OCI-LY7 (cell line): ENCODE measurements around the gene ACP7. TPM values are rescaled to one million over a fixed set of nuclear protein-coding genes. Genes with fewer than 3 reads are reported as not detected.

Source experiments
- BruUV-seq: library from RNA; stranded (reverse); fragments of 400-500 nt; replicated peaks from 2 replicates; lab custom pipeline; 2021; lab: Mats Ljungman, UMichigan
- CTCF ChIA-PET: fragments of 300-600 bp; sonication (Branson Sonifier 250); formaldehyde crosslinking; loops from one replicate; lab custom pipeline; 2022; ENCODE audit warnings: antibody characterized with exemption; ENCODE audit not compliant: unreplicated experiment; lab: Charles Lee
- POLR2A ChIA-PET: fragments of 300-600 bp; sonication (Branson Sonifier 250); formaldehyde crosslinking; loops from one replicate; lab custom pipeline; 2022; ENCODE audit warnings: antibody characterized with exemption; lab: Charles Lee
- DNase-seq: peaks from one replicate; pipeline ENCODE4 v3.0.0-alpha.2; 2015; ENCODE audit warnings: low spot score
- H2AFZ ChIP-seq: fragments of 200-600 bp; sonication (generic), shearing (Covaris generic); 2 replicates; pipeline ENCODE4 v1.6.1; 2014; ENCODE audit warnings: mild to moderate bottlenecking, antibody characterized with exemption, low read length, moderate library complexity
- H3K27ac ChIP-seq: fragments of 200-600 bp; sonication (generic); 2 replicates; pipeline ENCODE4 v1.5.1; 2014; ENCODE audit warnings: mixed run types, low read depth, mild to moderate bottlenecking, moderate library complexity, low read length, inconsistent platforms; ENCODE audit not compliant: poor library complexity, severe bottlenecking
- H3K36me3 ChIP-seq: fragments of 200-600 bp; sonication (generic); 2 replicates; pipeline ENCODE4 v1.6.1; 2014; ENCODE audit warnings: mild to moderate bottlenecking, antibody characterized with exemption, low read length, moderate library complexity, mixed read lengths; ENCODE audit not compliant: insufficient read depth
- H3K4me1 ChIP-seq: fragments of 200-600 bp; sonication (generic); 2 replicates; pipeline ENCODE4 v1.5.1; 2014; ENCODE audit warnings: mild to moderate bottlenecking, low read length; ENCODE audit not compliant: insufficient read depth, poor library complexity, severe bottlenecking
- H3K4me2 ChIP-seq: fragments of 200-600 bp; sonication (generic); 2 replicates; pipeline ENCODE4 v1.6.1; 2014; ENCODE audit warnings: mild to moderate bottlenecking, low read length
- H3K4me3 ChIP-seq: fragments of 200-600 bp; sonication (generic); 2 replicates; pipeline ENCODE4 v1.5.1; 2014; ENCODE audit warnings: mild to moderate bottlenecking, low read depth, low read length; ENCODE audit not compliant: poor library complexity, severe bottlenecking
- H3K79me2 ChIP-seq: fragments of 200-600 bp; sonication (generic); 2 replicates; pipeline ENCODE4 v1.6.1; 2016; ENCODE audit warnings: low read depth, mild to moderate bottlenecking, low read length, moderate library complexity, mixed read lengths; ENCODE audit not compliant: insufficient read depth
- H3K9me2 ChIP-seq: fragments of 200-600 bp; sonication (generic); 2 replicates; pipeline ENCODE4 v1.6.1; 2016; ENCODE audit warnings: mild to moderate bottlenecking, low read length, mixed read lengths; ENCODE audit not compliant: insufficient read depth
- H3K9me3 ChIP-seq: fragments of 200-600 bp; sonication (generic); 2 replicates; pipeline ENCODE4 v1.6.1; 2014; ENCODE audit warnings: mild to moderate bottlenecking, mixed run types, low read length, mixed read lengths
- H4K20me1 ChIP-seq: fragments of 200-600 bp; sonication (generic); 2 replicates; pipeline ENCODE4 v1.6.1; 2014; ENCODE audit warnings: mild to moderate bottlenecking, antibody characterized with exemption, low read length, moderate library complexity, mixed read lengths; ENCODE audit not compliant: insufficient read depth
- EZH2phosphoT487 ChIP-seq: fragments of 200-600 bp; sonication (generic); IDR thresholded peaks from 2 replicates; pipeline ENCODE4 v1.6.1; 2018; ENCODE audit warnings: low read depth, borderline replicate concordance, mild to moderate bottlenecking, mixed run types, antibody characterized with exemption, low read length, moderate library complexity, mixed read lengths
- intact Hi-C: fragments of 100-400 bp; cut with micrococcal nuclease; formaldehyde crosslinking; loops from one replicate; pipeline ENCODE4 v1.10.0; 2022; ENCODE audit not compliant: unreplicated experiment
- total RNA-seq, 2 experiments: library from RNA; depleted of rRNA in 1 of 2; stranded (reverse); fragments of >200 nt in 1 of 2; shearing (Covaris generic) in 1 of 2; gene quantifications; 2 replicates each; pipeline ENCODE4 v1.2.3, GENCODE V29; 2014 to 2022
- TF ChIP-seq, protein P1 (sequence below): fragments of 200-600 bp; sonication (generic); conservative IDR thresholded peaks from 2 replicates; pipeline ENCODE4 v1.5.1; 2014; ENCODE audit warnings: mild to moderate bottlenecking, antibody characterized with exemption, low read length, moderate library complexity, mixed read lengths

The ACP7 gene
- total RNA-seq, 2 experiments from 2014 or later, result not detected

DNA sequence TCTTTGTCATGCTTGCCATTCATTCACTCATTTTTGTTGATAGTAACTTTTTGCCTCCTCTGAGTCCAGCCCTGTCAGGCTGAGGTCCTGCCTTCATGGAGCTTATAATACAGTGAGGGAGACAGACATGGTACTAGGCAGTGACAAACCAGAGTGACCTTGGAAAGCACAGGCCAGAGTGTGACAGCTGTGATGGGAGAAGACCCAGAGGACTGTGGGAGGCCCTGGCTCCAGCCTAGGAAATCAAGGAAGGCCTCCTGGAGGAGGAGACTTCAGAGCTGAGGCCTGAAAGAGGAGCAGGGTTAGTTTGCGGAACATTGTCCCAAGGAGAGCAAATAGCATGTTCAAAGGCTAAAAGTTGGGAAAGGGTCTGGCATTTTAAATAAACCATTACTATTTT is 61.9 kb downstream of the ACP7 start:
- TF ChIP-seq EZH2phosphoT487, result no peak
- TF ChIP-seq, protein P1, sequence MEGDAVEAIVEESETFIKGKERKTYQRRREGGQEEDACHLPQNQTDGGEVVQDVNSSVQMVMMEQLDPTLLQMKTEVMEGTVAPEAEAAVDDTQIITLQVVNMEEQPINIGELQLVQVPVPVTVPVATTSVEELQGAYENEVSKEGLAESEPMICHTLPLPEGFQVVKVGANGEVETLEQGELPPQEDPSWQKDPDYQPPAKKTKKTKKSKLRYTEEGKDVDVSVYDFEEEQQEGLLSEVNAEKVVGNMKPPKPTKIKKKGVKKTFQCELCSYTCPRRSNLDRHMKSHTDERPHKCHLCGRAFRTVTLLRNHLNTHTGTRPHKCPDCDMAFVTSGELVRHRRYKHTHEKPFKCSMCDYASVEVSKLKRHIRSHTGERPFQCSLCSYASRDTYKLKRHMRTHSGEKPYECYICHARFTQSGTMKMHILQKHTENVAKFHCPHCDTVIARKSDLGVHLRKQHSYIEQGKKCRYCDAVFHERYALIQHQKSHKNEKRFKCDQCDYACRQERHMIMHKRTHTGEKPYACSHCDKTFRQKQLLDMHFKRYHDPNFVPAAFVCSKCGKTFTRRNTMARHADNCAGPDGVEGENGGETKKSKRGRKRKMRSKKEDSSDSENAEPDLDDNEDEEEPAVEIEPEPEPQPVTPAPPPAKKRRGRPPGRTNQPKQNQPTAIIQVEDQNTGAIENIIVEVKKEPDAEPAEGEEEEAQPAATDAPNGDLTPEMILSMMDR, result no peak
- no peak for DNase-seq
- Histone ChIP-seq H2AFZ (no peak overlapping the region), H3K9me2 (no peaks in the 10 kb centered on the region), H3K27ac (no peak overlapping the region), H3K9me3 (no peaks in the 10 kb centered on the region), H3K4me1 (no peaks in the 10 kb centered on the region), H3K4me3 (no peak overlapping the region), H3K36me3 (peaks cover 6% of the 10 kb centered on the region), H4K20me1 (no peaks in the 10 kb centered on the region), H3K4me2 (no peak overlapping the region), H3K79me2 (peaks cover 10% of the 10 kb centered on the region; the same call in 1 of the 2 replicates)
- CTCF ChIA-PET, result no interaction called here
- intact Hi-C loops, result no loop called here
- POLR2A ChIA-PET, result interaction anchor here (0.6 kb wide), 1 partner anchor 645 kb away, joined by 3 read pairs; no protein-coding TSS in a partner anchor
- no TSS peak for BruUV-seq

DNA sequence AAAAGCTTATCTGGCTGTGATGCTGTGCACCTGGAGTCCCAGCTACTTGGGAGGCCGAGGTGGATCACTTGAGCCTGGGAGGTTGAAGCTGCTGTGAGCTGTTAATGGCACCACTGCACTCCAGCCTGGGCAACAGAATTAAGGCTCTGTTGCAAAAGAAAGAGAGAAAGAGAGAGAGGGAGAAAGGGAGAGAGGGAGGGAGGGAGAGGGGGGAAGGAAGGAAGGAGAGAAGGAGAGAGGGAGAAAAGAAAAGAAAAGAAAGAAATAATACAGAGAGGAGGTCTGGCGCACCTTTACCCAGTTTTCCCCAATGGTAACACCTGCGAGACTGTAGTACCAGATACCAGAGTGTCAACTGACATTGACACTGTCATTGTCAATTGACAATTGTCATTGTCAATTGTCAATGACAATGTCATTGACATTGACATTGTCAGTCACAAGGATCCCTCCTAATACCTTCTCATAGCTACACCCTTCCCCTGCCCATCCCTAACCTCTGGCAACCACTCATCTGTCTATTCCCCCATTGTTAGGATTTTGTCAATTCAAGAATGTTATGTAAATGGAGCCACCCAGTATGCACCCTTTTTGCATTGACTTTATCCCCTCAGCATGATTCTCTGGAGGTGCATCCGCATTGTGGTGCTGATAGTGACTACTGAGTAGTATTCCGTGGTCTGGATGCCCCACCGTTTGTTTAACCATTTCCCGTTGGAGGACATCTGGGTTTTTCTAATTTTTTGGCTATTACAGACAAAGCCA is 62.7 kb downstream of the ACP7 start:
- CTCF ChIA-PET, result no interaction called here

More for the DNA sequence above, 62.7 kb downstream of the ACP7 start:
- TF ChIP-seq, protein P1, result no peak
- TF ChIP-seq EZH2phosphoT487, result no peak
- BruUV-seq, result no TSS peak
- POLR2A ChIA-PET, result interaction anchor here (0.8 kb wide), 1 partner anchor 196 kb away, joined by 6 read pairs; no protein-coding TSS in a partner anchor
- Histone ChIP-seq H3K9me2 (no peaks in the 10 kb centered on the region), H3K9me3 (no peaks in the 10 kb centered on the region), H3K4me2 (no peak overlapping the region), H2AFZ (no peak overlapping the region), H3K4me3 (no peak overlapping the region), H3K4me1 (no peaks in the 10 kb centered on the region), H3K36me3 (peaks cover 6% of the 10 kb centered on the region), H3K79me2 (peaks cover 10% of the 10 kb centered on the region; the same call in 1 of the 2 replicates), H4K20me1 (no peaks in the 10 kb centered on the region), H3K27ac (no peak overlapping the region)
- intact Hi-C loops, result no loop called here
- DNase-seq, result no peak
